Mucosa of rectum (tissue), 2 donors: Measurements from ENCODE around the gene AP3B2.

ENCODE experiments used
- H3K27ac ChIP-seq, 2 donors: one replicate each; pipeline ENCODE4 v1.7.0; 2013; ENCODE audit warnings: inconsistent platforms in 2 of 2, low read depth in 2 of 2, low read length in 2 of 2
- H3K27me3 ChIP-seq, 2 donors: one replicate each; pipeline ENCODE4 v1.7.0; 2013; ENCODE audit warnings: low read length in 2 of 2; ENCODE audit not compliant: control insufficient read depth in 2 of 2, insufficient read depth in 2 of 2
- H3K36me3 ChIP-seq, 2 donors: one replicate each; pipeline ENCODE4 v1.7.0; 2013; ENCODE audit warnings: low read length in 2 of 2; ENCODE audit not compliant: control insufficient read depth in 2 of 2, insufficient read depth in 2 of 2
- H3K4me1 ChIP-seq, 2 donors: one replicate each; pipeline ENCODE4 v1.7.0; 2013; ENCODE audit warnings: low read length in 2 of 2, mild to moderate bottlenecking in 1 of 2; ENCODE audit not compliant: control insufficient read depth in 2 of 2, insufficient read depth in 2 of 2
- H3K4me3 ChIP-seq, 2 donors: one replicate each; pipeline ENCODE4 v1.7.0; 2013; ENCODE audit warnings: low read length in 2 of 2
- H3K9ac ChIP-seq, 2 donors: one replicate each; pipeline ENCODE4 v1.7.0; 2013; ENCODE audit warnings: low read length in 2 of 2, low read depth in 1 of 2, mild to moderate bottlenecking in 1 of 2
- H3K9me3 ChIP-seq, 2 donors: one replicate each; pipeline ENCODE4 v1.7.0; 2013; ENCODE audit warnings: low read length in 2 of 2; ENCODE audit not compliant: control insufficient read depth in 2 of 2
- donor health status: healthy.
- donor health status: Normal muscosa, but diverticular disease.

AP3B2 gene

GRCh38 chr15:82674873-82675272 lies 34.8 kb downstream of the AP3B2 start:
- Histone ChIP-seq H3K36me3 (no peaks in the 10 kb centered on the region), H3K4me3 (no peak overlapping the region), H3K27me3 (no peaks in the 10 kb centered on the region), H3K4me1 (no peaks in the 10 kb centered on the region), H3K27ac (no peak overlapping the region), H3K9me3 (no peaks in the 10 kb centered on the region), H3K9ac (no peak overlapping the region)

DNA sequence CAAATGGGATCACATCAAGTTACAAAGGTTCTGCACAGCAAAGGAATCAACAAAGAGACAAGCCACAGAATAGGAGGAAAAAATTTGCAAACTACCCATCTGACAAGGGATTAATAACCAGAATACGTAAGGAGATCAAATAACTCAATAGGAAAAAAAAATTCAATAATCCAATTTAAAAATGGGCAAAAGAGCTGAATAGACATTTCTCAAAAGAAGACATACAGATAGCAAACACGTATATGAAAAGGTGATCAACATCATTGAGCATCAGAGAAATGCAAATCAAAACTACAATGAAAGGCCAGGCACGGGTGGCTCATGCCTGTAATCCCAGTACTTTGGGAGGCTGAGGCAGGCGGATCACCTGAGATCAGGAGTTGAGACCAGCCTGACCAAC lies 39.0 kb downstream of the AP3B2 start:
- no peak overlapping the region for H3K27ac ChIP-seq
- no peaks in the 10 kb centered on the region for H3K36me3 ChIP-seq
- H3K4me3 ChIP-seq: no peak overlapping the region
- no peaks in the 10 kb centered on the region for H3K4me1 ChIP-seq
- H3K9ac ChIP-seq: no peak overlapping the region
- H3K27me3 ChIP-seq: peaks cover 0 to 2% of the 10 kb centered on the region in 2 donors
- no peaks in the 10 kb centered on the region for H3K9me3 ChIP-seq

- Histone ChIP-seq H3K9me3 (no peaks in the 10 kb centered on the region), H3K4me3 (no peak overlapping the region), H3K4me1 (no peaks in the 10 kb centered on the region), H3K27ac (no peak overlapping the region), H3K36me3 (no peaks in the 10 kb centered on the region), H3K9ac (no peak overlapping the region), H3K27me3 (peaks cover 0 to 2% of the 10 kb centered on the region in 2 donors)
These were observed 43.1 kb downstream of the AP3B2 start for GRCh38 chr15:82666606-82667005.

GRCh38 chr15:82664021-82664420 lies 45.7 kb downstream of the AP3B2 start:
- no peaks in the 10 kb centered on the region for H3K9me3 ChIP-seq
- no peaks in the 10 kb centered on the region for H3K36me3 ChIP-seq
- H3K27me3 ChIP-seq: peaks cover 0 to 2% of the 10 kb centered on the region in 2 donors
- no peak overlapping the region for H3K4me3 ChIP-seq
- no peak overlapping the region for H3K27ac ChIP-seq
- no peaks in the 10 kb centered on the region for H3K4me1 ChIP-seq
- no peak overlapping the region for H3K9ac ChIP-seq

- Histone ChIP-seq H3K4me1 (no peaks in the 10 kb centered on the region), H3K27ac (no peak overlapping the region), H3K4me3 (no peak overlapping the region), H3K27me3 (no peaks in the 10 kb centered on the region), H3K9ac (no peak overlapping the region), H3K9me3 (no peaks in the 10 kb centered on the region), H3K36me3 (no peaks in the 10 kb centered on the region)
These were observed 46.5 kb downstream of the AP3B2 start for GRCh38 chr15:82663186-82663600.

- H3K4me1 ChIP-seq: no peaks in the 10 kb centered on the region
- no peak overlapping the region for H3K27ac ChIP-seq
These were observed 47.0 kb downstream of the AP3B2 start for GRCh38 chr15:82662641-82663040.

DNA sequence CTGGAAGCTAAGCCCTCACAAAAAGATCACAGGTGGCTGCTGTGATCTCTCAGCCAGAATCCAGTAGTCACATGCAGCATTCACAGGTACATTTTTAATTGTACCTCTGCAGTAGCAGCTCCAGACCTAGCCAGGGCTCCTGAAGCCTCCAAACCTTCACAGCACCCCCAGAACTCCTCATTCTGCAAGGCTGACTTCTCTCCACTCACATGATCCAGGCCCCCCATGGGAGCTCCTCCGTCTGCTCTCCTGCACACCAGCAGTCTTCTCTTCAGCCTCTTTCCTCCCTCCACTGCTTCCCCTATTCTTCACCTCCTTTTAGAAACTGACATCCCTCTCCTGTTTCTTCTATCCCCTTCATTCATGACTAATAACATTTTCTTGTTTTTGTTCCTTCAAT lies 49.3 kb downstream of the AP3B2 start:
- Histone ChIP-seq H3K36me3 (no peaks in the 10 kb centered on the region), H3K4me3 (no peak overlapping the region), H3K9me3 (no peaks in the 10 kb centered on the region), H3K9ac (no peak overlapping the region), H3K27ac (no peak overlapping the region), H3K4me1 (no peaks in the 10 kb centered on the region), H3K27me3 (no peaks in the 10 kb centered on the region)

More at GRCh38 chr15:82662641-82663040, 47.0 kb downstream of the AP3B2 start:
- Histone ChIP-seq H3K9ac (no peak overlapping the region), H3K4me3 (no peak overlapping the region), H3K9me3 (no peaks in the 10 kb centered on the region), H3K27me3 (no peaks in the 10 kb centered on the region), H3K36me3 (no peaks in the 10 kb centered on the region)

DNA sequence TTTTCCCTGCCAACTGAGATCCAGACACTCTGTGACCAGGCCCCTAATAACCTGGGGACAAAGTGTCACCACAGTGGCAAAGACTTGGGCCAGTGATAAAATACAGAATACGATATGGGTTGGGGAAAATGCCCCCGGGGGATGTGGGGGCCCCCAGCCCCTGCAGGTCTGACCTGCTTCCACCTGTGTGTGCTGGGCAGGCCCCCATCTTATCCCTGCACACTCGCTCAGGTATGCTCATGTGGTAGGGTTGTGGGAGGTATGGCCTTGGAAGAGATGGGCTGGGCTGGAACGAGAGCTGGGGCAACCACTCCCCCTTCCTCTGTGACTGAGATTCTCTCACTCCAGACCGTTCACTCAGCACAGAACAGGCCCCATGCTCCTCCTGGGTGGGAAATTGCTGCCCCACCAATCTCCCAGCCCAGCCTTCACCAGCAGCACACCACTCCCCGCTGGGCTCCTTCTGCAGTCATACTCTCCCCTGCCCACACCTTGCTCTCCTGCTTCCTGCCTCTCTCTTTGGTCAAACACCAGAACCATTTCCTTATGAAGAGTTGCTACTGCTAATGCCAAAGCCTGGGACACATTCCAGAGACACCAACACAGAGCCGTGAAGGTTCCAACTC lies 52.9 kb downstream of the AP3B2 start:
- no peaks in the 10 kb centered on the region for H3K9me3 ChIP-seq
- H3K27ac ChIP-seq: no peak overlapping the region
- H3K4me1 ChIP-seq: no peaks in the 10 kb centered on the region
- H3K4me3 ChIP-seq: no peak overlapping the region
- H3K36me3 ChIP-seq: no peaks in the 10 kb centered on the region
- no peak overlapping the region for H3K9ac ChIP-seq
- H3K27me3 ChIP-seq: no peaks in the 10 kb centered on the region

- Histone ChIP-seq H3K36me3 (no peaks in the 10 kb centered on the region), H3K9ac (no peak overlapping the region), H3K4me1 (no peaks in the 10 kb centered on the region), H3K4me3 (no peak overlapping the region), H3K27ac (no peak overlapping the region), H3K27me3 (no peaks in the 10 kb centered on the region), H3K9me3 (no peaks in the 10 kb centered on the region)
These were observed 54.1 kb downstream of the AP3B2 start for GRCh38 chr15:82655606-82656005.

- Histone ChIP-seq H3K9ac (no peak overlapping the region), H3K27me3 (peaks cover 2 to 5% of the 10 kb centered on the region in 2 donors), H3K36me3 (no peaks in the 10 kb centered on the region), H3K27ac (no peak overlapping the region), H3K4me1 (no peaks in the 10 kb centered on the region), H3K4me3 (no peak overlapping the region), H3K9me3 (no peaks in the 10 kb centered on the region)
These were observed 56.0 kb downstream of the AP3B2 start for GRCh38 chr15:82653483-82654168.
